Left lung (tissue), 10 donors: Measurements from ENCODE around the gene APOL4. TPM values are rescaled to one million over a fixed set of nuclear protein-coding genes. Genes with fewer than 3 reads are reported as not detected.
"Not testable (repeated sequence)": the region's sequence is repeated elsewhere in the genome, so short reads cannot be mapped to it uniquely, and the experiment has no call there.

Experiments
- ATAC-seq: fragments of 200-7000 bp; cut with Tn5 transposase; one replicate; pipeline ENCODE4 v1.9.1; 2020; ENCODE audit warnings: moderate library complexity
- DNase-seq, 4 donors: peaks; one replicate each; pipeline ENCODE4 v3.0.0-alpha.2; 2013 to 2020
- H3K27ac ChIP-seq, 2 donors: fragments of 200-600 bp; sonication (generic) in 1 of 2; one replicate each; pipeline versions ENCODE4 v1.5.0 to v1.8.0; 2020 to 2021
- H3K27me3 ChIP-seq, 2 donors: fragments of 200-600 bp; sonication (generic) in 1 of 2; one replicate each; pipeline versions ENCODE4 v1.5.0 to v1.8.0; 2020 to 2021
- H3K36me3 ChIP-seq, 2 donors: fragments of 200-600 bp; sonication (generic) in 1 of 2; one replicate each; pipeline versions ENCODE4 v1.5.0 to v1.8.0; 2020 to 2021
- H3K4me1 ChIP-seq, 2 donors: fragments of 200-600 bp; one replicate each; pipeline ENCODE4 v1.8.0; 2021
- H3K4me3 ChIP-seq, 2 donors: fragments of 200-600 bp; sonication (generic) in 1 of 2; one replicate each; pipeline versions ENCODE4 v1.5.0 to v1.8.0; 2020 to 2021; ENCODE audit warnings: mild to moderate bottlenecking in 1 of 2
- H3K9me3 ChIP-seq, 2 donors: fragments of 200-600 bp; sonication (generic) in 1 of 2; one replicate each; pipeline versions ENCODE4 v1.5.0 to v1.8.0; 2020 to 2021
- intact Hi-C, 2 donors: fragments of 100-400 bp; cut with DNase I; formaldehyde crosslinking; loops; one replicate each; pipeline versions ENCODE4 v1.11.2 to v1.14.2; 2022
- polyA plus RNA-seq, 6 donors: library from polyadenylated mRNA; unstranded; fragments of 120-200 nt; gene quantifications; one replicate each; pipeline ENCODE4 v1.2.1, GENCODE V29; 2013; ENCODE audit not compliant: insufficient read length in 6 of 6
- total RNA-seq, 2 donors: library from RNA; stranded (reverse); fragmentation: NEBNext Ultra II Directional; extraction: Animal tissue kit (Norgen Biotek cat#: 25700); gene quantifications; one replicate each; pipeline ENCODE4 v1.2.1, GENCODE V29; 2021
- TF ChIP-seq, protein P1 (sequence below), 2 donors: fragments of 200-600 bp; sonication (generic) in 1 of 2; IDR thresholded peaks; one replicate each; pipeline versions ENCODE4 v1.5.0 to v1.8.0; 2021; ENCODE audit warnings: antibody characterized with exemption in 2 of 2
- donor health status: DM: no; HTN: yes; CAD: no.
- donor health status: DM: no; HTN: no; CAD: no.

The APOL4 gene
- total and polyA plus RNA-seq, 8 donors = 4.9 to 18.6 (median 10.6) TPM

DNA sequence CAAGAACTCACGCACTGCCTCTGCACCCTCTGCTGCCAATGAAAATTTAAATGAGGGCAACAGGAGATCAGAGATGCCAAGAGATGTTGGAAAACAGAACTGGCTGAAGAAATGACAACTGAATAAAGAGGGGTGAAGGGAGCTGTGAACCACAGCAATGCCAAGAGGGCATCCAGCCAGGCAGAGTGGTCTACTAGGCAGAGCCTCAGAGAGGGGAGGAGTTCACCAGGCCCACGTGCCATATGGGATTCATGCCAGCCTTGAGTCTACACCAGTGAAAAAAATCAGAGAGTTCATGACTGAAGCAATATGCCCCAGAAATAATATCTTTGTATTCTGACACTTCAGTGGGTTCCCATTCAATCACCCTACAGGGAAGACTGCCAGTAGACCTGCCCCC is 33.3 kb upstream of the APOL4 start:
- no peak overlapping the region for H3K4me3 ChIP-seq
- no peaks in the 10 kb centered on the region for H3K9me3 ChIP-seq
- ATAC-seq = no peak
- TF ChIP-seq, protein P1, sequence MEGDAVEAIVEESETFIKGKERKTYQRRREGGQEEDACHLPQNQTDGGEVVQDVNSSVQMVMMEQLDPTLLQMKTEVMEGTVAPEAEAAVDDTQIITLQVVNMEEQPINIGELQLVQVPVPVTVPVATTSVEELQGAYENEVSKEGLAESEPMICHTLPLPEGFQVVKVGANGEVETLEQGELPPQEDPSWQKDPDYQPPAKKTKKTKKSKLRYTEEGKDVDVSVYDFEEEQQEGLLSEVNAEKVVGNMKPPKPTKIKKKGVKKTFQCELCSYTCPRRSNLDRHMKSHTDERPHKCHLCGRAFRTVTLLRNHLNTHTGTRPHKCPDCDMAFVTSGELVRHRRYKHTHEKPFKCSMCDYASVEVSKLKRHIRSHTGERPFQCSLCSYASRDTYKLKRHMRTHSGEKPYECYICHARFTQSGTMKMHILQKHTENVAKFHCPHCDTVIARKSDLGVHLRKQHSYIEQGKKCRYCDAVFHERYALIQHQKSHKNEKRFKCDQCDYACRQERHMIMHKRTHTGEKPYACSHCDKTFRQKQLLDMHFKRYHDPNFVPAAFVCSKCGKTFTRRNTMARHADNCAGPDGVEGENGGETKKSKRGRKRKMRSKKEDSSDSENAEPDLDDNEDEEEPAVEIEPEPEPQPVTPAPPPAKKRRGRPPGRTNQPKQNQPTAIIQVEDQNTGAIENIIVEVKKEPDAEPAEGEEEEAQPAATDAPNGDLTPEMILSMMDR (IDR thresholded peaks at IDR 0.05) = no peak
- peaks cover 33 to 65% of the 10 kb centered on the region in 2 donors for H3K4me1 ChIP-seq
- H3K36me3 ChIP-seq = peaks cover 3 to 63% of the 10 kb centered on the region in 2 donors
- intact Hi-C loops = no loop called here
- no peaks in the 10 kb centered on the region for H3K27me3 ChIP-seq
- peak overlapping the region in 1 of 2 donors; percentile 52 for H3K27ac ChIP-seq
- DNase-seq = no peak

DNA sequence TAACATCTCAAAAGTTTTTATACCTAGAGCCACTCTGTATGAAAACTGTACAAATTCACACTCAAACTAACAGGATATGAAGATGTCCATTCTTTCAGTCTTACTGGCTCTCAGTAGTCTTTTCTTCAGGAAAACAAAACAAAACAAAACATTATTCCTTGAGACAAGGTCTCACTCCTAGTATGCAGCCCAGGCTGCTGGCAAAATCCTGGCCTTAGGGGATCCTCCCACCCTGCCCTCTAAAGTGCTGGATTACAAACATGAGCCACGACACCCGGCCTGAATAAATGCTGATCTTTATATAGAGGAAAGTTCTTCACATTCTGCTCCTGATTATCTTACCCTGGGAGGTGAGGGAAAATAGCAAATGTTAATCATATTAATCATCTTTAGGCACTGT is 32.6 kb upstream of the APOL4 start:
- TF ChIP-seq, protein P1 (IDR thresholded peaks at IDR 0.05) = no peak
- Histone ChIP-seq H3K9me3 (no peaks in the 10 kb centered on the region), H3K27ac (no peak overlapping the region), H3K4me3 (no peak overlapping the region), H3K36me3 (peaks cover 3 to 70% of the 10 kb centered on the region in 2 donors), H3K27me3 (no peaks in the 10 kb centered on the region), H3K4me1 (peaks cover 33 to 60% of the 10 kb centered on the region in 2 donors)
- ATAC-seq = peak; percentile 2
- DNase-seq = no peak
- intact Hi-C loops = no loop called here

DNA sequence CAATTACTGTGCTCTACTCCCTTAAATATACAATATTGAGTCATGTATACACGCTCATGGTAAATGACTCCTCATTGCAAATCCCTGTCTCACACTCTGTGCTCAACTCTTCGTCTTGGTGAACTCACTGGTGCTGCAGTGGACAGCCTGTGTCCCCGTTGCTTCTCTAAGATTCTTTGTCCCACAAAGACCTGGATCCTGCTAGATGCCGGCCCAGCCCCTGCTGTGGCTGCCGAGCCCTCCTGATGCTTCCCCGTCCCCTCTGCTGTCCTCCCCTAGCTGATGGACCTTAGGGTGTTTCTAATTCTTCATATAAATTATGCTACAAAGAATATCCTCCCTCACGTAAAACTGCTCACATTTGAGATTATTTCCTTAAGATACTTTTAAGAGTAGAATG is 32.2 kb upstream of the APOL4 start:
- Histone ChIP-seq H3K27me3 (no peaks in the 10 kb centered on the region), H3K36me3 (peaks cover 3 to 75% of the 10 kb centered on the region in 2 donors), H3K4me3 (no peak overlapping the region), H3K9me3 (no peaks in the 10 kb centered on the region), H3K4me1 (peaks cover 33 to 60% of the 10 kb centered on the region in 2 donors), H3K27ac (no peak overlapping the region)
- TF ChIP-seq, protein P1 (IDR thresholded peaks at IDR 0.05) = no peak
- ATAC-seq (no peak), DNase-seq (no peak)
- intact Hi-C loops = no loop called here

DNA sequence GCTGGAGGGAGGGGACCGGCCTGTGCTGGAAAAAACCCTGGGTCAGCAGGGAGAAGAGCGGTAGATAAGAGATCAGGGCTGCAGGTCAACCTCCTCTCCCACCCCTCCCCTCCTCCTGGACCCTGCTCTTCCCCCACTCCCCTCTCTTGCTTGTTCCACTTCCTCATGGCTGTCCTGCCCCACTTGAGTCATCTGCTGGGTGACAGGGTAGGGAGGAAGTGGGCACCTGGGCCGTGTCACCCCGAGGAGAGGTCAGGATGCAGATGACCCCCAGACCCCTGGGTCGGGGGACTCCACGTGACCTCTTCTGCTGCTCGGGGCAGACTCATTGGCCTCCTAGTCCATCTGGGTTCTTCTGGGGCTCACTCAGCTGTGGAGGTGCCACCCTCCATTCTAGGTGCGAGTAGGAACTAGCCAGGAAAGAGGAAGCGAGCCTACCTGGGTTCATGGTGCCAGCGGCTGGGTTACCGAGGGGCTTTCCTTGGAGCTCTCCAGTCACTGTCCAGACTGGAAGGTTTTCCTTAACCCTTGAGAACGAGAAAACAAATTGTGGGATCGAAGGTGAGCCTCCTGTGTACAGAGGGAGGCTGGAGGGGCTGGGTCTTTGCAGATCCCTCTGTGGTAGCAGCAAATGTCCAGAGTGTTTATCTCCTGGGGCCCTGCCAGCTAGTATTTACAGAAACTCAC is 31.2 kb upstream of the APOL4 start:
- Histone ChIP-seq H3K4me1 (peaks cover 28 to 51% of the 10 kb centered on the region in 2 donors), H3K27ac (no peak overlapping the region), H3K27me3 (no peaks in the 10 kb centered on the region), H3K36me3 (peaks cover 3 to 84% of the 10 kb centered on the region in 2 donors), H3K9me3 (no peaks in the 10 kb centered on the region), H3K4me3 (no peak overlapping the region)
- DNase-seq = no peak
- TF ChIP-seq, protein P1 (IDR thresholded peaks at IDR 0.05) = no peak
- intact Hi-C loops = no loop called here
- no peak for ATAC-seq

DNA sequence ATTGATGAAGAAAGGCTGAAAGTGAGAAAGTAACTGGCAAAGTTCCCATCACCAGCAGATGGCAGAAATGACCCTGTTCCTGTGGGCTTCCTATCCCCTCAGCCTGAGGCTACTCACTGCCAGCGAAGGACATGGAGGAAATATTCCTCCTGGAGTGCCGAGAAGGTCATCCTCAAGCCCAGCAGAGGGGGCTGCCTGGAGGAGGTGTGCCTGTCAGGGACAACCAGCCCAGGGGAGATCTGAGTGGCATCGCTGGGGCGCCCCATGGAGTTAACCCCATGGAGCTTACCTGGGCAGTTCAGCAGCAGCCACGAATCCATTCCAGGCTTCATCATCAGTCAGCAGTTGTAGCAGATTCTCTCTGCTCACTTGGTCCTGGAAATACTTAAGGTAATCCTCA is 29.4 kb upstream of the APOL4 start:
- H3K27me3 ChIP-seq, H3K9me3 ChIP-seq, ATAC-seq, intact Hi-C loops, DNase-seq, H3K4me3 ChIP-seq, H3K27ac ChIP-seq: not testable (repeated sequence)
- Histone ChIP-seq H3K36me3 (peaks cover 3 to 88% of the 10 kb centered on the region in 2 donors), H3K4me1 (peaks cover 12 to 33% of the 10 kb centered on the region in 2 donors)

DNA sequence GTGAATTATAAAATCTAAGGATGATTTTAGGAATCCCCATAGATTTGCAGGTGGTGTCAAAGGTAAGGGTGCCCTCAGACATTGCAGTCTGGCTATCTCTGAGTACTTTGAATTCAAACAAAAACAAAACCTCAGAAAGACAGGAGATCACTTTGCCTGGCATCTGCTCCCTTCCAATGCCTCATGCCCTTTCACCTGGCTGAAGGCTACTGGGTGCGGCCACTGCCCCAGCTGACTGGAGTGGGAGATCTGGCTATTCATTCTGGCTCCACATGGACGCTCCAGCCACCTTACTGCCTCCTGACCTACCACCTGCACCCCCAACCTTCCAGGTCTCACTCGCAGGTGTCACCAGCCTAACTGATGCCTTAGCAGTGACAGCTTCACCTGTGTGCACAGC is 28.0 kb upstream of the APOL4 start:
- intact Hi-C loops, DNase-seq, ATAC-seq, H3K9me3 ChIP-seq, H3K27ac ChIP-seq, H3K27me3 ChIP-seq, H3K4me3 ChIP-seq: not testable (repeated sequence)
- H3K36me3 ChIP-seq = peaks cover 3 to 93% of the 10 kb centered on the region in 2 donors
- H3K4me1 ChIP-seq = peaks cover 2 to 20% of the 10 kb centered on the region in 2 donors
